Natural killer cell treated with Interleukin-12 subunit alpha and Interleukin-12 subunit beta and Interleukin-15 and Interleukin-18, amount 100 ng/mL, for 72 hours (primary cell): ENCODE measurements around the gene APLF. TPM values are rescaled to one million over a fixed set of nuclear protein-coding genes. Genes with fewer than 3 reads are reported as not detected.
"Not testable (repeated sequence)": the region's sequence is repeated elsewhere in the genome, so short reads cannot be mapped to it uniquely, and the experiment has no call there.

Source experiments
- ATAC-seq, 2 donors: fragments of 150-1000 bp; cut with Tn5 transposase in 1 of 2; sonication (Bioruptor Pico), chemical (Tn5 transposase) in 1 of 2; 2 replicates each; pipeline ENCODE4 v1.10.0; 2021
- DNase-seq: peaks from one replicate; pipeline ENCODE4 v3.0.0; 2022; ENCODE audit warnings: low spot score
- H3K27ac Mint-ChIP-seq, 2 donors: 1 replicate in 1 of 2; 2 replicates in 1 of 2; pipeline ENCODE4 v1.8.0; 2022; ENCODE audit warnings: mixed read lengths in 2 of 2, mild to moderate bottlenecking in 1 of 2, moderate library complexity in 1 of 2
- H3K27me3 Mint-ChIP-seq, 2 donors: 1 replicate in 1 of 2; 2 replicates in 1 of 2; pipeline ENCODE4 v1.8.0; 2022; ENCODE audit warnings: mixed read lengths in 2 of 2
- H3K36me3 Mint-ChIP-seq: one replicate; pipeline ENCODE4 v1.8.0; 2022; ENCODE audit warnings: mixed read lengths
- H3K4me1 Mint-ChIP-seq, 2 donors: 1 replicate in 1 of 2; 2 replicates in 1 of 2; pipeline ENCODE4 v1.8.0; 2022; ENCODE audit warnings: low read depth in 2 of 2, mixed read lengths in 2 of 2, mild to moderate bottlenecking in 1 of 2
- H3K4me3 Mint-ChIP-seq: one replicate; pipeline ENCODE4 v1.8.0; 2022; ENCODE audit warnings: mixed read lengths
- H3K9me3 Mint-ChIP-seq: 2 replicates; pipeline ENCODE4 v1.8.0; 2022; ENCODE audit warnings: mixed read lengths
- total RNA-seq, 2 donors: library from RNA; stranded (reverse); gene quantifications; one replicate each; pipeline ENCODE4 v1.2.3, GENCODE V29; 2022

APLF gene
- total RNA-seq, 2 donors from 2014 or later: 2.0 to 3.2 TPM

DNA sequence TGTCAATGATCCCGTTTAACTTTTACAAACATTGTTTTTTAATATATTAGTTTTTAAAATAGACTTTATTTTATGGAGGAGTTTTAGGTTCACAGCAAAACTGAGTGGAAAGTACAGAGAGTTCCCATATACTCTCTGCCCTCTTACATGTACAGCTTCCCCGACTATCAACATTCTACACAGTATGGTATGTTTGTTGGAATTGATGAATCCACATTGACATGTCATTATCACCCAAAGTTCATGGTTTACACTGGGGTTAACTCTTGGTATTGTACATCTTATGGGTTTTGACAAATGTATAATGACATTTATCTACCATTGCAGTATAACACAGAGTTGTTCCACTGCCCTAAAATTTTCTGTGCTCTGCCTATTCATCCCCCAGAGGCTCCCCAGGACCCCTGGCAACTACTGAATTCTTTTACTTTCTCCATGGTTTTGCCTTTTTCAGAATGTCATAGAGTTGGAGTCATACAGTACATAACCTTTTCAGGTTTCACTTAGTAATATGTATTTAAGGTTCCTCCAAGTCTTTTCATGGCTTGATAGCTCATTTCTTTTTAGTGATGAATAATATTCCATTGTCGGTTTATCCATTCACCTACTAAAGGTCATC is 5.5 kb downstream of the APLF start:
- no peaks in the 10 kb centered on the region for H3K9me3 Mint-ChIP-seq
- H3K4me3 Mint-ChIP-seq: no peak overlapping the region
- H3K36me3 Mint-ChIP-seq: no peaks in the 10 kb centered on the region
- DNase-seq: no peak
- H3K27me3 Mint-ChIP-seq: peaks cover 0 to 3% of the 10 kb centered on the region in 2 donors
- H3K4me1 Mint-ChIP-seq: peaks cover 4 to 12% of the 10 kb centered on the region in 2 donors
- H3K27ac Mint-ChIP-seq: no peak overlapping the region
- no peak for ATAC-seq

GRCh38 chr2:68475110-68475509 is 7.7 kb downstream of the APLF start:
- Mint-ChIP-seq H3K9me3 (no peaks in the 10 kb centered on the region), H3K36me3 (no peaks in the 10 kb centered on the region), H3K4me1 (no peaks in the 10 kb centered on the region), H3K4me3 (no peak overlapping the region), H3K27me3 (peaks cover 0 to 3% of the 10 kb centered on the region in 2 donors), H3K27ac (no peak overlapping the region)
- ATAC-seq: no peak
- no peak for DNase-seq

- Mint-ChIP-seq H3K4me1 (no peaks in the 10 kb centered on the region), H3K4me3 (no peak overlapping the region)
- no peak for ATAC-seq
Observed at GRCh38 chr2:68475576-68475975, 8.2 kb downstream of the APLF start.

DNA sequence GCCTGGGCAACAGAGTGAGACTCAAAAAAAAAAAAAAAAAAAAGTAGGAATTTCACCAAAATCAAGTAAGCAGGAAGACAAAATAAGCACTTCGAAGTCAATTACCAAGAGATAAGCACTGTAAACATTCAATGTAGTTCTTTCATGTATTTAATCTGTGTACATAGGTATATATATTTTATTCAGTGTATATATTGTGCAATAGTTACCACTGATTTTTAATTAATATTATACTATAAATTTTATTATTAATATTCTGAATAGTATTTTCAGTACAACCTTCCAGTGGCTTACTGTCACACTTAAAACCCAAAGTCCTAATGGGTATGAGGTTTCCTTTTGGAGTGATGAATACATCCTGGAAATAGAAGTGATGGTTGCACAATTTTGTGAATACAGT is 9.1 kb downstream of the APLF start:
- Mint-ChIP-seq H3K4me1 (no peaks in the 10 kb centered on the region), H3K4me3 (no peak overlapping the region), H3K27me3 (peaks cover 0 to 3% of the 10 kb centered on the region in 2 donors)

More at GRCh38 chr2:68475576-68475975, 8.2 kb downstream of the APLF start:
- no peaks in the 10 kb centered on the region for H3K9me3 Mint-ChIP-seq
- no peak for DNase-seq
- no peaks in the 10 kb centered on the region for H3K36me3 Mint-ChIP-seq
- H3K27ac Mint-ChIP-seq: no peak overlapping the region
- H3K27me3 Mint-ChIP-seq: peaks cover 0 to 3% of the 10 kb centered on the region in 2 donors

GRCh38 chr2:68478688-68479087 is 11.3 kb downstream of the APLF start:
- ATAC-seq (no peak), DNase-seq (no peak)
- H3K27me3 Mint-ChIP-seq: no peaks in the 10 kb centered on the region
- H3K27ac Mint-ChIP-seq: no peak overlapping the region
- no peaks in the 10 kb centered on the region for H3K4me1 Mint-ChIP-seq
- no peaks in the 10 kb centered on the region for H3K9me3 Mint-ChIP-seq
- no peaks in the 10 kb centered on the region for H3K36me3 Mint-ChIP-seq
- no peak overlapping the region for H3K4me3 Mint-ChIP-seq

More for the DNA sequence above, 9.1 kb downstream of the APLF start:
- Mint-ChIP-seq H3K9me3 (no peaks in the 10 kb centered on the region), H3K27ac (no peak overlapping the region), H3K36me3 (no peaks in the 10 kb centered on the region)
- DNase-seq (no peak), ATAC-seq (no peak)

GRCh38 chr2:68482296-68482820 is 15.0 kb downstream of the APLF start:
- Mint-ChIP-seq H3K9me3 (no peaks in the 10 kb centered on the region), H3K4me1 (no peaks in the 10 kb centered on the region), H3K27ac (no peak overlapping the region), H3K27me3 (no peaks in the 10 kb centered on the region), H3K36me3 (no peaks in the 10 kb centered on the region), H3K4me3 (no peak overlapping the region)
- DNase-seq (no peak), ATAC-seq (no peak)

GRCh38 chr2:68483011-68483410 is 15.6 kb downstream of the APLF start:
- Mint-ChIP-seq H3K27me3 (no peaks in the 10 kb centered on the region), H3K27ac (no peak overlapping the region), H3K36me3 (no peaks in the 10 kb centered on the region), H3K9me3 (no peaks in the 10 kb centered on the region), H3K4me3 (no peak overlapping the region), H3K4me1 (no peaks in the 10 kb centered on the region)
- DNase-seq: no peak
- no peak for ATAC-seq

- H3K27me3 Mint-ChIP-seq: no peaks in the 10 kb centered on the region
- ATAC-seq (no peak), DNase-seq (no peak)
- no peaks in the 10 kb centered on the region for H3K4me1 Mint-ChIP-seq
- no peak overlapping the region for H3K27ac Mint-ChIP-seq
- H3K9me3 Mint-ChIP-seq: no peaks in the 10 kb centered on the region
- H3K4me3 Mint-ChIP-seq: no peak overlapping the region
- no peaks in the 10 kb centered on the region for H3K36me3 Mint-ChIP-seq
Observed at GRCh38 chr2:68487773-68488355, 20.5 kb downstream of the APLF start.

GRCh38 chr2:68488605-68489004 is 21.2 kb downstream of the APLF start:
- H3K4me1 Mint-ChIP-seq, DNase-seq, H3K4me3 Mint-ChIP-seq, H3K9me3 Mint-ChIP-seq, H3K27ac Mint-ChIP-seq, H3K27me3 Mint-ChIP-seq, H3K36me3 Mint-ChIP-seq, ATAC-seq: not testable (repeated sequence)

DNA sequence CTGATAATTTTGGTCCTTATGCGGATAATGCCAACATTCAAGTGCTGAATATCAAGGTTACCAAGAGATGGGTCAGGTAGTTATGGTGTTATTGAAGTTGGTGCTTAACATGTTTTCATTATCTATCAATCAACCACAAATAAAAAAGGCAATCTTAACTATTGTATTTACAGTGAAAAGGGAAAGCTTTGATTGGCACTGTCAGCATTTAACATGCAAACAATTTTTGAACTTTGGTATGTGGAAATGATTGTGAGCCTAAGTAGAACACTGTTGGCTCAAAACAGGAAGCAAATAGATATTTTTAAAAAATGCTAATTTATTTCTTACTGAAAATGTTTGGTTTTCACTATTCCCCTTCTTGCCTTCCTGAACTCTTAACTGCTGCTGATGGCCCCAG is 21.9 kb downstream of the APLF start:
- Mint-ChIP-seq H3K4me3 (no peak overlapping the region), H3K36me3 (no peaks in the 10 kb centered on the region), H3K27ac (no peak overlapping the region), H3K9me3 (no peaks in the 10 kb centered on the region), H3K4me1 (no peaks in the 10 kb centered on the region), H3K27me3 (no peaks in the 10 kb centered on the region)
- DNase-seq (no peak), ATAC-seq (no peak)

DNA sequence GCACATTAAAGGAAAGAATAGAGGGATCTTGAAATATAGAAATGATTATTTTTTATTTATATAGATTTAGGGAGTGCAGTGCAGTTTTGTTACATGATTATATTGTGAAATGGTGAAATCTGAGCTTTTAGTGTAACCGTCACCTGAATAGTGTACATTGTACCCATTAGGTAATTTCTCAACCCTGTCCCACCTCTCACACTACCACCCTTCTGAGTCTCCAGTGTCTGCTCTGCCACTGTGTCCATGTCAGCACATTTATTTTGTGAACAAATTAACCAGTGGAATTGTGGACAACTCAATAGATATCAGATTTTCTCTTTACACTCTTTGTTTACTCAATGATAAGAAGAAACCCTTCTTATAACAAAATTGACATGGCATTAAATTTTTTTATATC is 24.2 kb downstream of the APLF start:
- no peak for DNase-seq
- H3K4me1 Mint-ChIP-seq: no peaks in the 10 kb centered on the region
- H3K36me3 Mint-ChIP-seq: peaks cover 4% of the 10 kb centered on the region
- no peak overlapping the region for H3K27ac Mint-ChIP-seq
- peaks cover 4% of the 10 kb centered on the region for H3K9me3 Mint-ChIP-seq
- no peak for ATAC-seq
- H3K27me3 Mint-ChIP-seq: no peaks in the 10 kb centered on the region
- no peak overlapping the region for H3K4me3 Mint-ChIP-seq

- H3K4me3 Mint-ChIP-seq: no peak overlapping the region
- peaks cover 9% of the 10 kb centered on the region for H3K36me3 Mint-ChIP-seq
- no peak overlapping the region for H3K27ac Mint-ChIP-seq
- peaks cover 10% of the 10 kb centered on the region for H3K9me3 Mint-ChIP-seq
- no peaks in the 10 kb centered on the region for H3K4me1 Mint-ChIP-seq
- no peak for ATAC-seq
- peaks cover 0 to 3% of the 10 kb centered on the region in 2 donors for H3K27me3 Mint-ChIP-seq
- no peak for DNase-seq
Observed at GRCh38 chr2:68499133-68499532, 31.7 kb downstream of the APLF start.

DNA sequence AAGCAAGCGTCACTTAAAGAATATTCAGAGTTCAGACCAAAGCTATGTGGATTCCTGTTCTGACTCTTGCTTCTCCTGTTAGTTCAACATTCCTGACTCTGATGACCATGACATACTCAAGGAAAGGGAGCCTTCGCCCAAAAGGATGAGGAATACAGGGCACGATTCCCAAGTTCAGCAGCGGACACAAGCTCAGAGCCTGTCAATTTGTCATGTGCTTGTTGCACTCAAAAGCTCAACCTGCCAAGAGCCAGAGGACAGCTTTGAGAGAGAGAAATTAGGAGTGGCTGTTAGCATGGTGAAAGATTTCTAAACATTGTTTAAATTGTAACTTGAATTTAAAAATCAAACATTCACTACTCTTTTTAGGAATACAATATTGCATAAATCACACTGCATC is 33.3 kb downstream of the APLF start:
- Mint-ChIP-seq H3K27me3 (peaks cover 0 to 3% of the 10 kb centered on the region in 2 donors), H3K4me1 (no peaks in the 10 kb centered on the region), H3K9me3 (peaks cover 10% of the 10 kb centered on the region)

GRCh38 chr2:68501768-68502167 is 34.4 kb downstream of the APLF start:
- peaks cover 7% of the 10 kb centered on the region for H3K36me3 Mint-ChIP-seq

More for the DNA sequence above, 33.3 kb downstream of the APLF start:
- no peak overlapping the region for H3K27ac Mint-ChIP-seq
- H3K36me3 Mint-ChIP-seq: peaks cover 9% of the 10 kb centered on the region
- ATAC-seq (no peak), DNase-seq (no peak)
- H3K4me3 Mint-ChIP-seq: no peak overlapping the region

More at GRCh38 chr2:68501768-68502167, 34.4 kb downstream of the APLF start:
- Mint-ChIP-seq H3K4me3 (no peak overlapping the region), H3K4me1 (peaks cover 4 to 8% of the 10 kb centered on the region in 2 donors), H3K27me3 (peaks cover 0 to 3% of the 10 kb centered on the region in 2 donors), H3K9me3 (peaks cover 4% of the 10 kb centered on the region), H3K27ac (no peak overlapping the region)
- no peak for DNase-seq
- ATAC-seq: no peak
